CD4-positive, alpha-beta T cell treated with Interleukin-15 for 4 hours (primary cell): ENCODE results near the gene MAP2K1.

ENCODE experiments used
- DNase-seq: peaks from one replicate; pipeline ENCODE4 v3.0.0-alpha.2; 2020; ENCODE audit warnings: low spot score

The MAP2K1 gene

DNA sequence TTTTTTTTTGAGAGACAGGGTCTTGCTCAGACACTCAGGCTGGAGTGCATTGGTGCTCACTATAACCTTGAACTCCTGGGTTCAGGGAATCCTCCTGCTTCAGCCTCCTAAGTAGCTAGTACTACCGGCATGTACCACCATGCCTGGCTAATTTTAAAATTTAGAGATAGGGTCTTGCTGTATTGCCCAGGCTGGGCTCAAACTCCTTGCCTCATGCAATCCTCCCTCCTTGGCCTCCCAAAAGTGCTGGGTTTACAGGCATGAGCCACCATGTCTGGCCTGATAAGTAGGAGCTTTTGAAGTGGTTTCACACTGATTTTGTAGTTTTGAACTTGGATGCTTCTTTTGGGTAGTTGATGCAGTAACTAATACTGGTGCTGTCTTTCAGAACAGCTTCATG is 7.8 kb downstream of the MAP2K1 start:
- no peak for DNase-seq

DNA sequence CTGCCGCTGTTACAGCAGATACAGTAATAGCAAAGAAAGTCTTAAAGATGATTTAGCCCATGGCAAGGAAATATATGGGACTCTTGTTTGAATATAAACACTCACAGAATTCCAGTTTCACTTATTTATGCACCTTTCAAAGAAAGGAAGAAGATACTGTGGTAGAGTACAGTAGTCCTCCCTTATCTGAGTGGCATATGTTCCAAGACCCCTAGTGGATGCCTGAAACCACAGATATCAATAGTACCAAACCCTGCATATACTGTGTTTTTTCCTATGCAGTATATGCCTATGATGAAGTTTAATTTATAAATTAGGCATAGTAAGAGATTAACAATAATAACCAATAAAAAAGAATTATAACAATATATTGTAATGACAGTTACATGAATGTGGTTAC is 8.2 kb downstream of the MAP2K1 start:
- no peak for DNase-seq

DNA sequence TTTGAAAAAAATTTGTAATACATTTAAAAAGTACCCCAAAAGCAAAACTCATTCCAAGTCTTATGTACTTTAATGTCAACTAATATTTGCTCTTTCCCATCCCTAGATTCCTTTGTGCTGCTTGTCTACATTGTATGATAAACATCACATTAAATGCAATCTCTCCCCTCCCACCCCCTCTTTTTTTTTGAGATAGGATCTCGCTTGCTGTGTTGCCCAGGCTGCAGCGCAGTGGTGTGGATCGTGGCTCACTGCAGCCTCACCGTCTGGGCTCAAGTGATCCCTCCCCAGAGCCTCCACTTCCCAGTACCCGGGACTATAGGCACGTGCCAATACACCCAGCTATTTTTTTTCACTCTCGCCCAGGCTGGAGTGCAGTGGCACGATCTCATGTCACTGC is 12.6 kb downstream of the MAP2K1 start:
- DNase-seq, result no peak

DNA sequence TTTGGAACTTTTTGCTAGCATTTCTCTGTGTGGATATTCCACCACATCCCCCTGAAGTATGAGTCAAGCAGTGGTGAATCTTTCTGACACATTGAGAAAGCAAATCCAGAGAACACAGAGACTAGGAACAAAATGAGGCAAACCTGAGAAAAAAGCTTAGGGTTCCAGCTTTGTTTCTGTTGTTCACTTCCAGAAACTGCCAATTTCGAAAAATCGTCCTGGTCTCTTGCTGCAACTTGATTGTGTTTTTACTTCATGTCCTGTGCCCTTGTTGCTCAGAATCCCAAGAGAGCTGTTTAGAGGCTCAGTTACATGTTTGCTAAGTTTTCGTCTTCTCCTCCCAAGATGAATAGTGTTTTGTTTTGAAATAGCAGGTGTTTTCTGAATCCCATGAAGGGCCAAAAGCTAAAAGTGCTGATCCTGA is 13.7 kb downstream of the MAP2K1 start:
- DNase-seq, result no peak

DNA sequence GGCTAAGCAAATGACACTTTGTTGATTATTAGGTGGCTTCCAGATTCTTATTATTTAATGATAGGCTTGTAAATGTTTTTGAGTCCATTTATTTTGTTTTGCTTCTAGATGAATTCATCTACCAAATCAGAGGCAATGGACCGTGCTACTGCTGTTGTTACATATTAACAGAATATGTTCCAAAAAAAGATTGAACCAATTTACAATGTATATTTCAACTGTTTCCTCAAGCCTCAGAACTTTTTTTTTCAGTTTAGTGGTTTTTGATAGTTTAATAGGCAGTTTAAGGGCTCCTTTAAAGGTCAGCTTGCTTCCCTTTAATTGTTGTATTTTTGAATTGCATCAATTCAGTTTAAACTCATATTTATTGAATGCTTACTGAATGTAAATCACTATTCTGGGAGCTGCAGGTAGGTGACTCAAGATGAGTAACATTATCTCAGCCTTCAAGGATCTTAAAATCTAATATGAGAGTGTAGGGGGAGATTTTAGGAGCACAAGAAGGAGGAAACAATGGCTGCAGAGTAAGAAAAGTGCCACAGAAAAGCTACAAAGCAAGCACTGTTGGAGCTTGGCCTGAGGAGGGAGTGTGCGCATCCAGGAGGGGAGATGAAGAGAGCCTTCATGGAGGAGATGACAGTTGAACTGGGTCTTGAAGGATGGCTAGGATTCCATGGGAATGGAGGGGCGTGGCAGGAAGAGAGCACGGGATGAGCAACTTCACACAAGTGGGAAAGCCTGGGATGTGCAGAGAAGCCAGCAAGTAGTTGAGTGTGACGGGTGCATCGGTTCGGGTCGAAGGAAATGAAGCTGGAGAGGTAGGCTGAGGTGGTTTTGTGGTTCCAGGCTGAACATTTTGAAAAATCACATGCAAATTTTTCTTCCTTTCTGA is 14.7 kb downstream of the MAP2K1 start:
- DNase-seq, result no peak

DNA sequence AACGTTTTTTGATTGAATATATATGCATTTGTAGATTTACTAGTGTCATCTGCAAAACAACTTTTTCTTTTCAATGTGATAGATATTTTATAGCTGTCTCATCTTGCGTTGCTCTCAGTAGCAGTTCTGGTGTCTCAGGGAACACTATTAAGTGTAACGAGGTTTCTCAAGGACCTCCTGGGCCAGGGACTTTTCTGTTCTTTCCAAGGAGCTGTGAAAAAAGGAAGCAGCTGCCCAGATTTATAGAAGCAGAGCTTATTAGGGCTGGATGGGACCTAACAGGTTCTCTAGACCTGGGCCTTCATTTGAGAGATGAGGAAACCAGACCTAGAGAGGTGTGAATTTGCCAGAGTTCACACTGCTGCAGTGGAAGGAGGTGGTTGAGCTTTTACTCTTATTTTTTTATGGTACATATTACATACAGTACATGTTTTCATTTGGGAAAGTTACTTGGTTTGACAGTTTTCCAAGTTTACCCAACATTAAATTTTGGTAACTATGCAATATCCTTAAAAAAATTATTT is 16.1 kb downstream of the MAP2K1 start:
- DNase-seq, result no peak

DNA sequence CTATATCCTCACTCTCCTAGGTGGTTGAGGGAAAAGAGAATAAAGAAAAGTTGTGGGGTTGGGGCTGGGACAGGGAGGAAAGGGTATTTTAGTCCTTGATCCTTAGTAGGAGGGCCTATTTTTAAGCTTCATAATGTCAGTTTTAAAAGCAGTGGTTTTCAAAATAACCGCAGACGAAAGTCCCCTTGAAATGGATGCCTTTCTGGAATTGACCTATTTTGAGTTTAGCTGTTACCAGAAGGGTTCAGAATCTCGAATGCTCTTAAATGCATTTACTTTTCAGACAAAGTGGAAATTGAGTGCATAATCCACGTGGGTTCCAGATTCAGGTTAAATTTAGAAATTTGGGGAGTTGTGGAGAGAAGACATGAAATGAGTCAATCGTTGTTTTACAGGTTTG is 16.6 kb downstream of the MAP2K1 start:
- DNase-seq, result no peak

DNA sequence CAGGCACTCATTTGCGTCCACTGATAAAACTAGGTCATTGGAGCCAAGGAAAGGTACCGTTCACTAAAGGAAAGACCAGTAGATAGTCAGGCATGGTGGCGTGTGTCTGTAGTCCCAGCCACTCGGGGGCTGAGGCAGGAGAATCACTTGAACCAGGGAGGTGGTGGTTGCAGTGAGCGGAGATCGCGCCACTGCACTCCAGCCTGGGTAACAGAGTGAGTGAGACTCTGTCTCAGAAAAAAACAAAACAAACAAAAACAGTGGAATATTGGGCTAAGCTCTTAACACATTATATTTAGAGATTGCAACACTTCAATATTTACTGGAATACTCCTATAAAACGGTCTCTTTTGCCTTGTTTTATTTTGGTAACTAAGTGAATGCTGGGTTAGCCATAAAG is 17.4 kb downstream of the MAP2K1 start:
- DNase-seq, result no peak

DNA sequence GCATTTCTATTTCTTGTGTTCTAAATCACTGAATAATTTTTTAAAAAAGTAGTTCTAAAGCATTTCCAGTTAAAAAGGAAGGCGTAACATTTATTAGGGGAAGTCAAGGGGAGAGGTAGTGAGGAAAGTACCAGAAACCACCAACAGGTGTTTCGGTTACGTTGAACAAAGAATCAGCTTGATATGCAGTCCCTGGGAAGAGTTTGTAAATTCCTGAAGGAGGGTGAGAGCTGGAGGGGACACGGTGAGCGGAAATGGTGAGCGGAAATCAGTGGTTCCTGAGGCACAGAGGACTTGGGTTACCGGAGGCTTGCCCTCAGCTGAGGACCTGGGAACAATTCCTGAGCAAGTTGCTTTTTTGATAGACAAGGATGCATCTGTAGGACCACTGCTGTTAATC is 17.8 kb downstream of the MAP2K1 start:
- DNase-seq, result no peak

DNA sequence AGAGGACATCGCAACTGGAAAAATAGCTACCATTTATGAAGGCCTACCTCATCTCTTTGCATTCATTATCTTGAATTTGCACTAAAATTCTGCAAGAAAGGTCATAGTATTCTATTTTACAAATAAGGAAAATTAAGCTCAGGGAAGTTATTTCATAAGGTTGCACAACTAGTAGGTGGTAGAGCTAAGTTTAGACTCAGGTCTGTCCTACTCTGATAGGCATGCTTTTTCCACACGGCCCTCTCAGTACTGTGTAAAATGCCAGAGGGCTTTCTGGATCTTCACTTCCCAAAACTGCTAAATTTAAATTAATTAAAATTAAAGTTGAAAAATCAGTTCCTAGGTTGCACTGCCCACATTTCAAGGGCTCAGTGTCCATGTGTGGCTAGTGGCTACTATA is 18.3 kb downstream of the MAP2K1 start:
- DNase-seq, result no peak

DNA sequence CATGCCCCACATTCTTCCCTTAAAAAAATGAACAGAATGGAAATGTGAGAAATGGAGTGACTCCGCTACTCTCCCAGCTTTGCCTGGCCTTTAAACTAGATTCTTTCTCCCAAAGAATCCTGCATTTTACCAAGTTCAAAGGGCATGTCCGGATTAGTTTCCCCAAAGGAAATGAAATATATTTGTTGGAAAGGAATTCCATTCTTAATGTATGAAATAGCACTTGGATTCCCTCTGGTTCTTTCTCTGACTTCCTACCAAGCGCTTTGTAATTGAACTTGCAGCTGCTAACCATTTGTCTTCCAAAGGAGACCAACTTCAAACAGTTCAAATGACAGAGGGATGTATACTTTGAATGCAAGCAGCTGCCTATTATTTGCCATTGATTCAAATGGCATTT is 18.9 kb downstream of the MAP2K1 start:
- no peak for DNase-seq

DNA sequence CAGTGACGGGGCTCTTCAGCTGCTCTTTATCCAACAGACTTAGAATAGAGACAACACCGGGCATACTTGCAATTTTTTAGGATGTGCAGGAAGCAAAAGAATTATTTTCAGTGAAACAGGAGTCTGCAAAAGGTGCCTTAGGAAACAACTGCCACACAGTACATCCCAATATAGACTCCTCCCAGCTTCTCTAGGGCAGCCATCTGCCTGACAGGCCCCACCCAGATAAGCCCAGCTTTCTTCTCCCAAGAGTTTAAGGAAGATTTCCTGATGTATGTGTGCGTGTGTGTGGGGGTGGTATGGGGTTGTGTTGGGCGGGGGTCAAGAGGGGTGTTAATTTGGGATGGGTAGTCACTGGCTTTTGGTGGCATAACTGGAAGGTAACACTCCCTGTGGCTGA is 21.5 kb downstream of the MAP2K1 start:
- DNase-seq, result no peak

DNA sequence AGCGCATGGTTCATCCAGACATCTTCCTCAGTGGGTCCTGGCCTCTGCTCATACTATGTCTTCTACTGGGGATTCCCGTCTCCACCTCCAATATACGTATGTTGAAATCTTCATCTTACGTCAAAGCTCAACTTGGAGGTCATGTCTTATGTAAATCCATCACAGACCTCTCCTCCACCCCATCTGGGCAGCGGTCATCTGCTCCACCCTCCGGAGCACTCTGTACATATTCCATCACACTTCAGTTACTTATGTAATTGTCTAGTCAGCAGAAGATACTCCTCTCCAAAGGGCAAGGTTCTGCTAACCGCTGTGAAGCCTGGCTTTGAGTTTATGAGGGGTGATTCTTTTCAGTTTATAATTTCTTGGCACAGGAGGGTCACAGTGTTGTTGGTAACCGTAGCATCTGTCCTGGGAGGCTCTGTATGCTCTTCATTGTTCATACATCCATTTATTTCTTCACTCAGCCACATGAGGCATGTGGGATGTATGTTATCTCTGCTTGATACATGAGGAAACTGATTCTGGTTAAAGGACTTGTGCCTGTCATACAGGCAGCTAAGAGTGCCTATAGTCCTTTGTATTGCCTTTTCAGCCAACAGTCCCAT is 22.1 kb downstream of the MAP2K1 start:
- no peak for DNase-seq

DNA sequence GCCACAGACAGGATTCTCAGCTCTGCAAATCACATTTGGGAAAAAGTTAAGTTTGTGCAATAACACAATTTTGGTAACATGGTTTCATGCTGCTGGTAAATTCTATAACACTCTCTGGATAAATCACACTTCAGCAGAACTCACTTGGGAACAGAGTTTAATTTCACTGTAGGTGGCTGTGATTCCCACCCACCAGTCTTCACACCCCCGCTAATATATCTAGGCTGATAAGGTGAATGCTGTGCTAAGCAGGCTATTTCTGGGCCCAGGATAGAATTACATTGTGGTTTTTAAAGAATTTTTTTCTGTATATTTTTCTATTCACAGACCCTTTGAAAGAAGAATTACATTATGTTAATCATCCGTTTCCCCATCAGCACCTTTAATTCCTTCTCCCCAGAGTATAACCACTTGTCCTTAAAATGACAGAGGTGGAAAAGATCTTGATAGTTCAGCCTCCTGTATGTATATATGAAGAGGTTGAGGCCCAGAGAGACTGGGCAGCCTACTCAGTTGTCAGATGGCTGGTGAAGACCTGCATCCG is 22.9 kb downstream of the MAP2K1 start:
- DNase-seq, result no peak

DNA sequence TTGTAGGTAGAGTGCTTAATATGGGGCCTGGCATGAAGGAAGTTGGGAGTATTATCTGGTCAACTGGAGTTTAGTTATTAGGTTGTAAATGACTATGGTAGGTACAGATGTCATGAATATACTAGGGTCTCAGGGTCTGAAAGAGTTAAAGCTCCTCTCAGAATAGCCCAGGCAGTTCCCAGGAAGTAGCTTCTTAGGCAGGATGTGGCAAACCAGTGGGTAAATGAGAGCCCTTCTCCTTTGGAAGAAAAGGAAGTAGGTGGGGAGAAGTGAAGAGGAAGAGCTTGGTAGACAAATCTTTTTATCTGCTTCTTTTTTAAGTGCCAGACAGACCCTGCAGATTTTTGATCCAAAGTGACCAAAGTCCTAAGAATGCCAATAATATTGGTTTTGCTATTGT is 24.5 kb downstream of the MAP2K1 start:
- DNase-seq, result no peak

DNA sequence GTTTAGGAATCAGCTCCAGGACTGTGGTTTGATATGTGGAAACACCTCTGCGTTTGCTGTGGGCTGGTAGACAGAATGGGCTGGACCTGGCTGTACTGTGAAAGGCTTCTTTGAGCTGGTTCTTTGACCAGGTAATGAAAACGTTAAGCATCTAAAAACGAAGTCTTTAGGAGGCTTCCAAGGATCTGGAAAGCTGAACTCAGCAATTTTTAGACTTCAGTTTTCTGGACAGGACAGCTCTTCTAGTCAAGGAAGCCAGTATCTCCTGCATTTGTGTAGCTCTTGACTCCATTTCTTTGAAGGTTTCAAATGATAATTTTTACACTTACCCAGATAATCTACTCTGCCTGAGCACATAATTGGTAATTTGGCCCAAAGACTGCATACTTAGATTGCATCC is 25.5 kb downstream of the MAP2K1 start:
- no peak for DNase-seq

DNA sequence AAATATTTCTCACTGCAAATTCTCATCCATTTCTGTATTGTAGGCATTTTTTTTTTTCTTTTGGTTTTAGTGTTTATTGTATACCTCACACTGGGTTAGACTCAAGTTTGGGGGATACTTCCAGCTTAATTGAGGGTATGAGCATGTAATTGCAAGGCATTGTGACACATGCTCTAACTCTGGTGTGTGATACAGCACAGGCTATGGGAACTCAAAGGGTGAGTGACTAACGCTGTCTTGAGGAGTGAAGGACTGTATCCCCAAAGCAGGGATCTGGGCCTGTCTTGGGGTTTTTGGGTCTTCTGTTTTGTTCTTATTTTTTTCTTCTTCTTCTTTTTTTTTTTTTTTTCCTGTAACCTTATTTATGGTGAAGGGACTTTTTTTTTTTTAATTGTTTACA is 26.9 kb downstream of the MAP2K1 start:
- no peak for DNase-seq

DNA sequence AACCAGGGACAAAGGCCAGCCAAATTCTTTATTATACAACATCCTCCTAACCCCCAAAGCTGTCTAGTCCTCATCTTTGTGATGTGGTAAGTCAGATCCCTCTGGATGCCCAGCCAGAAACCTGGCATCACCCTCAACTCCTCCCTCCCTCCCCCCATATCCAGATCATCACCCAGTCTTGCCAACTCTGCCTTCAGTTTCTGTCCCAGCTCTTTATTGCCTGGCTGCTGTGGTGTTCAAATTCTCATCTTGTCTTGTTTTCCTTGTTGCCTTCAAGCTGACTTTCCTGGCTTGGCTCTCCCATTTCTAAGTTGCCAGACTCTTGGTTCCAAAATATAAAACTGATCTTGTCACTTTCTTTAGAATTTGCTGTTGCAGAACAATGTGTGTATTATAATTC is 28.6 kb downstream of the MAP2K1 start:
- DNase-seq, result no peak

DNA sequence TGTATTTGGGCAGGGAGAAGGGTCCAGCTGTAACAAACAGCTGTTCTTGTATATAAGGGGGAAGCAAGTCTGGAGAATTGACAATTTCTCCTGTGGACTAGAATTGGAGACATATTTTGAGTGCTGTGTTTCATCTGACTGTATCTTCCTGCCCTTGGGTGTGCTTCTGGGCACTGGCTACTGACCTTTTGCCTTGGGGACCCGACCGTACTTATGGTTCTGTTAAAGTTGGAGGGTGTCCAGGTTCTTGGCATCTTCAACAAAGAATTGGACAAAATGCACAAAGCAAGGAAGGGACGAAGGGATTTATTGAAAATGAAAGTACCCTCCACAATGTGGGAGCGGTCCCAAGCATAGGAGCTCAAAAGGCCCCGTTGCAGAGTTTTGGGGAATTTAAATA is 31.0 kb downstream of the MAP2K1 start:
- DNase-seq, result no peak

DNA sequence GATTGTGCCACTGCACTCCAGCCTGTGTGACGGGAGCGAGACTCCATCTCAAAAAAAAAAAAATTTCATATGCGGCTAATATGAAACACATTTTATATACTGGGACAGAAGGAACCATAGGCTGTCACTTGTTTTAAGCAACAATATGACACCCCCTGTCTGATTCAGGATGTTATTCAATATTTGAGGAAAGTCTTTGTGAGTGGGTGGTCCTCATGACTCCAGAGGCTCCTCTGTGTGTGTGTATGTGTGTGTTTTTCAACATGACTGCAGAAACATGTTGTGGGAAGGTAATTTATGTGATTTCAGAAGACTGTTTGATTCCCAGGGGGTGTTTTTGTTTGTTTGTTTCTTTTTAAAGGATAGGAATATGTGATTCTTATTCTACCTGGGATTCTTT is 32.8 kb downstream of the MAP2K1 start:
- DNase-seq, result no peak

DNA sequence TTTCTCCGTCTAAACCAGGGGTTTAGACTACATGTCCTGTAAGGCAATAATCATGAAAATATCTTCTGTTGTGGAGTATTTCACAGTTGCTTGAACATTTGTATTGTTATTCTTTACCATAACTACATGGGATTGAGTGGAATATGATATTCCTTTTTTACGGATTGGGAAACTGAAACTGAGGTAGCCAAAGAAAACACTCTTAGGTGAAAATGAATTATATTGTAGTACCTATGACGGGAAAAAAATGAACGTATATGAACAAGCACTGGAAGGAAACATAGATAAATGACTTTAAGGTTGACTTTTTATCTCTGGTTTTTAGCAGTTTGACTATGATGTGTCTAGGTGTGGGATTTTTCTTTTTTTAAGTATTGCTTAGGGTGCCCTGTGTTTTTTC is 35.6 kb downstream of the MAP2K1 start:
- no peak for DNase-seq

DNA sequence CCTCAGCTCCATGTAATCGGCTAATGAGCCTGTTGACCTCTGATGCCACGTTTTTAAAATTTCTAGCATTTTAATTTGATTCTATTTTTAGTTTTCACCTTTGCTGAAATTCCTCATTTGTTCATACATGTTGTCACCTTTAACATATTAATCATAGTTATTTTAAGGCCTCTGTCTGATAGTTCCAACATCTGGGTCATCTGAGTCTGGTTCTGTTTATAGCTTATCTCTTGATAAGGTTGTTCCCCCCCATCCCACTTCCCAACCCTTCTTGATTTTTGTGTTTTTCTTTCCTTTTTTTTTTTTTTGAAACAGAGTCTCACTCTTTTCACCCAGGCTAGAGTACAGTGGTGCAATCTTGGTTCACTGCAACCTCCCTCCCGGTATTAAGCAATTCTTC is 36.4 kb downstream of the MAP2K1 start:
- no peak for DNase-seq

DNA sequence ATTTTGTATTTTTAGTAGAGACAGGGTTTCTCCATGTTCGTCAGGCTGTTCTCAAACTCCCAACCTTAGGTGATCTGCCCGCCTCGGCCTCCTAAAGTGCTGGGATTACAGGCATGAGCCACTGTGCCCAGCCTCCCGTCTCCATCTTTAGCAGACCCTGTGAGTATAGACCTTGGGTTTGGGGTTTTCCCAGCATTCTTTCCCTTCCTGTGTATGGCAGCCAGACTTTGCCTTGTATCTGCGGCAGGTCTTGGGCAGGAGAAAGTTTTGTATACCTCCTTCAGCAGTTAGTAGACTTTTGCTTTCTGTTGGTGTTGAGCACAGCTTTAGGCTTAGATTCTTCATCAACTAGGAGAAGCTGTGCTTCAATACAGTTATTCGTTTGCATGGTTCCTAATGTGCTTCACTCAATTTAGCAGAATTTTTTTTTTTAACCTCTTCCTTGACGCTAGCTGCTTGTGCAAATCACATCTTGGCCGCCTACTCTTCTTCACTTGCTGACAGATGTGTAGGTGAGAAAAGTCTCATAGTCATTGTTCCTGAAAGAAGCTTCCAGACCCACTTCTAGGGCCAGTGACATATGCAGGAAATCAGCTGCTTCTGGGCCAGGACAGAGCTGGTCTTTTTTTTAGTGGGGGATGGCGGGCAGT is 38.4 kb downstream of the MAP2K1 start:
- DNase-seq, result no peak
